PC-3 (cell line): ENCODE data around the gene NUDT1.

Source experiments
- CTCF ChIP-seq: fragments of 300-600 bp; sonication (generic); conservative IDR thresholded peaks from 2 replicates; pipeline ENCODE4 v1.5.1; 2017; ENCODE audit warnings: antibody characterized with exemption, low read depth, mild to moderate bottlenecking, low read length
- EZH2 ChIP-seq: fragments of 300-600 bp; sonication (generic); IDR thresholded peaks from one replicate; pipeline ENCODE4 v1.6.1; 2017; ENCODE audit warnings: antibody characterized with exemption, mild to moderate bottlenecking, low read length; ENCODE audit not compliant: unreplicated experiment

GRCh38 chr7:2289111-2289586 lies 47.1 kb downstream of the NUDT1 start:
- TF ChIP-seq CTCF (no peak), EZH2 (no peak)
